Neuron (in vitro differentiated cells): Measurements from ENCODE around the gene ZNF594.
"Not testable (repeated sequence)": the region's sequence is repeated elsewhere in the genome, so short reads cannot be mapped to it uniquely, and the experiment has no call there.

ENCODE experiments used
- H2AFZ ChIP-seq: one replicate; pipeline ENCODE4 v1.6.1; 2013; ENCODE audit warnings: low read depth, mild to moderate bottlenecking, inconsistent platforms, low read length, moderate library complexity
- H3K27me3 ChIP-seq: one replicate; pipeline ENCODE4 v1.6.1; 2013; ENCODE audit warnings: low read length; ENCODE audit not compliant: insufficient read depth
- H3K36me3 ChIP-seq: one replicate; pipeline ENCODE4 v1.6.1; 2013; ENCODE audit warnings: low read length; ENCODE audit not compliant: insufficient read depth
- H3K4me1 ChIP-seq: one replicate; pipeline ENCODE4 v1.6.1; 2013; ENCODE audit warnings: low read length; ENCODE audit not compliant: insufficient read depth
- H3K4me3 ChIP-seq: 2 replicates; pipeline ENCODE4 v1.5.1; 2013; ENCODE audit warnings: mild to moderate bottlenecking, low read length, moderate library complexity
- H3K9me3 ChIP-seq: one replicate; pipeline ENCODE4 v1.6.1; 2013; ENCODE audit warnings: low read length

Gene ZNF594

GRCh38 chr17:5182597-5183409, 8.9 kb downstream of the ZNF594 start:
- peaks cover 45% of the 10 kb centered on the region for H3K36me3 ChIP-seq
- no peak overlapping the region for H3K4me3 ChIP-seq

GRCh38 chr17:5181509-5182305, 10.0 kb downstream of the ZNF594 start:
- no peak overlapping the region for H2AFZ ChIP-seq

More at GRCh38 chr17:5182597-5183409, 8.9 kb downstream of the ZNF594 start:
- Histone ChIP-seq H3K4me1 (no peaks in the 10 kb centered on the region), H2AFZ (no peak overlapping the region), H3K27me3 (no peaks in the 10 kb centered on the region), H3K9me3 (peaks cover 71% of the 10 kb centered on the region)

GRCh38 chr17:5179003-5179402, 12.7 kb downstream of the ZNF594 start:
- Histone ChIP-seq H3K27me3 (no peaks in the 10 kb centered on the region), H3K4me1 (no peaks in the 10 kb centered on the region), H3K9me3 (peaks cover 57% of the 10 kb centered on the region), H3K4me3 (no peak overlapping the region), H2AFZ (no peak overlapping the region), H3K36me3 (peaks cover 37% of the 10 kb centered on the region)

More at GRCh38 chr17:5181509-5182305, 10.0 kb downstream of the ZNF594 start:
- Histone ChIP-seq H3K36me3 (peaks cover 36% of the 10 kb centered on the region), H3K4me1 (no peaks in the 10 kb centered on the region), H3K27me3 (no peaks in the 10 kb centered on the region), H3K9me3 (peaks cover 69% of the 10 kb centered on the region), H3K4me3 (no peak overlapping the region)

DNA sequence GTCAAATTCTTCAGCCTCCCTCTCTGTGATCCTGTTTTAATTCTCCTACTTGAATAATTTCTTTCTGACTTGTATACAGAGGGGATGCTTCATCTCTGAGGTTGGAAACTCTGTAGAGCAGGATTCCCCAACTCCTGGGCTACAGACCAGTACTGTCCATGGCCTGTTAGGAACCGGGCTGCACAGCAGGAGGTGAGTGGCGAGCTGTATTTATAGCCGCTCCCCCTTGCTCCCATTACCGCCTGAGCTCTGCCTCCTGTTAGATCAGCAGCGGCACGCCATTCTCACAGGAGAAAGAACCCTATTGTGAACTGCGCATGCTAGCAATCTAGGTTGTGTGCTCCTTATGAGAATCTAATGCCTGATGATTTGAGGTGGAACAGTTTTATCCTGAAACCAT, 16.6 kb downstream of the ZNF594 start:
- not testable (repeated sequence) for H3K27me3 ChIP-seq, H2AFZ ChIP-seq, H3K4me1 ChIP-seq, H3K4me3 ChIP-seq
- H3K9me3 ChIP-seq = peaks cover 23% of the 10 kb centered on the region
- H3K36me3 ChIP-seq = peaks cover 27% of the 10 kb centered on the region

- H3K27me3 ChIP-seq, H3K4me1 ChIP-seq, H2AFZ ChIP-seq, H3K9me3 ChIP-seq, H3K4me3 ChIP-seq, H3K36me3 ChIP-seq: not testable (repeated sequence)
Measured at GRCh38 chr17:5165791-5166564, 25.7 kb downstream of the ZNF594 start.

DNA sequence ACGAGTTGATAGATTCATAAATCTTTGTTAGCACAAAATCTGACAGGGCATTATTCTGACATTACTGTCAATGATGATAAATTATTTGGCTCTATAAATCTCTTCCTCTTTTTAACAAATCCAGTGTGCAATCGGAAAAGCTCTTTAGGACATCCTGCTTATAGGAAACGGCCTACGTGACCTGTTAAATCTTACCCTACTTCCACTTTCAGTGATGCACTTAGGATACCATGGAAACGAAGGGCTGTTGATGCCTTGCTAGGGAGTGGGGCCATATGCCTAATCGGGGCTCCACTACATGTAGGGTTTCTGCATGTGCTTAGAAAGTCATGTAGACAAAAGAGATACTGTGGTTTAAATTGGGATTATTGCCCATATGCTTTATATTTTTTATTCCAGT, 27.2 kb downstream of the ZNF594 start:
- Histone ChIP-seq H3K4me1 (no peaks in the 10 kb centered on the region), H3K36me3 (no peaks in the 10 kb centered on the region), H3K4me3 (no peak overlapping the region), H3K27me3 (no peaks in the 10 kb centered on the region), H2AFZ (no peak overlapping the region), H3K9me3 (no peaks in the 10 kb centered on the region)

DNA sequence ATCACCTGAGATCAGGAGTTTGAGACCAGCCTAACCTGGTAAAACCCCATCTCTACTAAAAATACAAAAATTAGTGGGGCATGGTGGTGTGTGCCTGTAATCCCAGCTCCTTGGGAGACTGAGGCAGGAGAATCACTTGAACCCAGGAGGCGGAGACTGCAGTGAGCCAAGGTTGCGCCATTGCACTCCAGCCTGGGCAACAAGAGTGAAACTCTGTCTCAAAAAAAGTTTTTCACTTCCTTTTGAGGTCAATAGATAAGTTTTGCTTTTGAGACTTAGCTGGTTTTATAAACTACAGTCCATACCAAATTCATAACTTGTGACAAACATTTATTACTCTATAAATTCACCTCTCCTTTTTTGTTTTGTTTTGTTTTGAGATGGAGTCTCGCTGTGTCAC, 29.9 kb downstream of the ZNF594 start:
- H3K36me3 ChIP-seq, H3K4me1 ChIP-seq, H2AFZ ChIP-seq, H3K4me3 ChIP-seq, H3K27me3 ChIP-seq, H3K9me3 ChIP-seq: not testable (repeated sequence)

GRCh38 chr17:5160702-5161101, 31.0 kb downstream of the ZNF594 start:
- H3K27me3 ChIP-seq, H3K36me3 ChIP-seq, H3K9me3 ChIP-seq, H3K4me1 ChIP-seq, H2AFZ ChIP-seq, H3K4me3 ChIP-seq: not testable (repeated sequence)

- H3K9me3 ChIP-seq, H3K36me3 ChIP-seq, H3K27me3 ChIP-seq, H2AFZ ChIP-seq, H3K4me3 ChIP-seq, H3K4me1 ChIP-seq: not testable (repeated sequence)
Measured at GRCh38 chr17:5146122-5146521, 45.5 kb downstream of the ZNF594 start.

DNA sequence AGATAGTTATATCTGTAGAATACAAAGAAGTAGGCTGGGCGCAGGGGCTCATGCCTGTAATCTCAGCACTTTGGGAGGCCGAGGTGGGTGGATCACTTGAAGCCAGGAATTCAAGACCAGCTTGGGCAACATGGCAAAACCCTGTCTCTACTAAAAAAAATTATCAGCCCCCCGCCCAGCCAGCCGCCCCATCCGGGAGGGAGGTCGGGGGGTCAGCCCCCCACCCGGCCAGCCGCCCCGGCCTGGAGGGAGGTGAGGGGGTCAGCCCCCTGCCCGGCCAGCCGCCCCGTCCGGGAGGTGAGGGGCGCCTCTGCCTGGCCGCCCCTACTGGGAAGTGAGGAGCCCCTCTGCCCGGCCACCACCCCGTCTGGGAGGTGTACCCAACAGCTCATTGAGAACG, 48.8 kb downstream of the ZNF594 start:
- H3K36me3 ChIP-seq, H2AFZ ChIP-seq, H3K4me1 ChIP-seq, H3K9me3 ChIP-seq, H3K27me3 ChIP-seq, H3K4me3 ChIP-seq: not testable (repeated sequence)

DNA sequence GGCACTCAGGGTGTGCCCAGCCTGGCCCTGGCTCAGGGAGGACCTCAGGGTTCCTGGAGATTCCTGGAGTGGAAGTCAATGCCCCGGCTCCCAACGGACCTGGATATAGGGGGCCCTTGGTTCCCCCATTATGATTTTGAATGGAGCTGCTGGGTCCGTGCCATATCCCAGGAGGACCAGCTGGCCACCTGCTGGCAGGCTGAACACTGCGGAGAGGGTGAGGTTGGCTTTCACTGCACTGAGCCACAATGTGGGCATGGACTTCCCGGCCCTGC, 52.3 kb downstream of the ZNF594 start:
- Histone ChIP-seq H3K4me1 (no peaks in the 10 kb centered on the region), H2AFZ (no peak overlapping the region), H3K36me3 (no peaks in the 10 kb centered on the region), H3K9me3 (no peaks in the 10 kb centered on the region), H3K4me3 (no peak overlapping the region), H3K27me3 (no peaks in the 10 kb centered on the region)

DNA sequence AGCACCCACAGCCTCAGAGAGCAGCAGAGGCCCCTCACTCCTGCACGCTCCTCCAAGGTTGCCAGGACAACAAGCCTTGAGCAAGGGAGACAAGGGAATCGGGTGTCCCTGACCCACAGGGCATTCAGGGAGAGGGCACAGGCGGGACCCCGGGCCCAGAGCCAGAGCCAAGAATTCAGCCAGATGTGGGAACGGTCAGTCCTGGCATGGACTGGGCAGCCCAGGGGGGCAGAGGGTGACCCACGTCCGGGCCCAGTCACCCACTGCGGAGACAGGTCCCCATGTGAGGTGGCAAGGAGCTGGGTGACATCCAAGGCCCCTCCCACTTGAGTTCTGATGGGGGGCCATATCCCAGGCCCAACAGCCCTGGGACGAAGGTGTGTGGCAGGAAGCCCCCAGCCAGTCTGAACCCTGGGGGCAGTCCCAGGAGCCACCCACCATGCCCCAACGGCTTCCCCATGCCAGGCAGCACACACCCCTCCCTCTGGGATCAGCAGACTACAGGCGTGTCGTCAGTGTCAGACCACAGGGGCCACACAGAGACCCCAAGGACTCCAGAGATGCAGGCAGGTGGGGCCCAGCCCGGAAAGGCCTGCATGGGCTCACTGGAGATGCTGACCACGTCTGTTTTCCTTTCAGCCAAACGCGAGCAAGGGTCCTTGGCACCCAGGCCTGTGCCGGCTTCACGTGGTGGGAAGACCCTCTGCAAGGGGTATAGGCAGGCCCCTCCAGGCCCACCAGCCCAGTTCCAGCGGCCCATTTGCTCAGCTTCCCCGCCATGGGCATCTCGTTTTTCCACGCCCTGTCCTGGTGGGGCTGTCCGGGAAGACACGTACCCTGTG, 52.8 kb downstream of the ZNF594 start:
- Histone ChIP-seq H3K36me3 (no peaks in the 10 kb centered on the region), H2AFZ (no peak overlapping the region), H3K9me3 (no peaks in the 10 kb centered on the region), H3K4me1 (no peaks in the 10 kb centered on the region), H3K4me3 (no peak overlapping the region), H3K27me3 (no peaks in the 10 kb centered on the region)

- H3K4me1 ChIP-seq, H3K27me3 ChIP-seq, H2AFZ ChIP-seq, H3K4me3 ChIP-seq, H3K9me3 ChIP-seq, H3K36me3 ChIP-seq: not testable (repeated sequence)
Measured at GRCh38 chr17:5138198-5138544, 53.5 kb downstream of the ZNF594 start.
